ENCODE data around the gene FERMT3. TPM values are rescaled to one million over a fixed set of nuclear protein-coding genes. Genes with fewer than 3 reads are reported as not detected.
A peak's percentile ranks its signal among the peaks of the same experiment; 100 is the strongest.

The FERMT3 gene
- total and polyA plus RNA-seq, 2 of the 13 experiments (the other 11 are each of a cell fraction or from before 2014, with no cell fraction given): 0.29 TPM; not detected in 1

DNA sequence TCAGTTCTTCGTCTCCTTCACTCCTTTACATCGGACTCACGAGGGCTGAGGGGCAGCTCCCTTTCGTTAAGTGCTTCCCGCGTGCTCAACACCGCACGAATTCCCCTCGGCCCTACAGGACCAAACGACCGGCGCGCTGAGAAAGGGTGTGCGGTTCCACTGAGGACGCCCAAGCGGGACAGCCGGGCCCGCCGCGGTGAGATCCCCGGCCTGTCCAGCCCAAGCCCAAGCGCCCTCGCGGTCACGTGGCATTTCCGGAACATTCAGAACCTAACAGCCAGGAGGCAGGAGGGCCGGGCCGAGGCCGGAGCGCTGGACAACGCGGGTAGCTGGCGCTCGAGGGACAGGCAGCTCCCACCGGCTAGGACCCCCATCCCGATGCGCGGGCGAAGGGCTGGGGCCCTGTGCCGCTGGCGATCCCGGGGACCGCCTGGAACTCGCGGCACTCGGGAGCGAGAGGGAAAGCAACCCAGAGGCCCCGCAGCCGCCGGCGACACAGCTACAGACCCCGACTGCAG lies 21.3 kb upstream of the FERMT3 start (continued):
- TF ChIP-seq, protein P1, sequence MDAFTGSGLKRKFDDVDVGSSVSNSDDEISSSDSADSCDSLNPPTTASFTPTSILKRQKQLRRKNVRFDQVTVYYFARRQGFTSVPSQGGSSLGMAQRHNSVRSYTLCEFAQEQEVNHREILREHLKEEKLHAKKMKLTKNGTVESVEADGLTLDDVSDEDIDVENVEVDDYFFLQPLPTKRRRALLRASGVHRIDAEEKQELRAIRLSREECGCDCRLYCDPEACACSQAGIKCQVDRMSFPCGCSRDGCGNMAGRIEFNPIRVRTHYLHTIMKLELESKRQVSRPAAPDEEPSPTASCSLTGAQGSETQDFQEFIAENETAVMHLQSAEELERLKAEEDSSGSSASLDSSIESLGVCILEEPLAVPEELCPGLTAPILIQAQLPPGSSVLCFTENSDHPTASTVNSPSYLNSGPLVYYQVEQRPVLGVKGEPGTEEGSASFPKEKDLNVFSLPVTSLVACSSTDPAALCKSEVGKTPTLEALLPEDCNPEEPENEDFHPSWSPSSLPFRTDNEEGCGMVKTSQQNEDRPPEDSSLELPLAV (CRISPR knock-in tag; conservative IDR thresholded peaks at IDR 0.05; ENCODE audit: low read depth): no peak; the same call in 1 of the 2 replicates
- TF ChIP-seq ZNF709 (CRISPR knock-in tag; IDR thresholded peaks at IDR 0.05): peak; percentile 95
- TF ChIP-seq MED1 (CRISPR knock-in tag; IDR thresholded peaks at IDR 0.05): peak; percentile 78
- TF ChIP-seq ZFP62 (CRISPR knock-in tag; IDR thresholded peaks at IDR 0.05): no peak
- 0 out of 2 replicates have a peak, but pooled peaks have one; percentile 34 for TF ChIP-seq ZFP1 (CRISPR knock-in tag; IDR thresholded peaks at IDR 0.05)
- TF ChIP-seq MXI1 (IDR thresholded peaks at IDR 0.05; ENCODE audit: borderline replicate concordance, low read depth, low read length): peak; percentile 64; the same call in 1 of the 3 replicates
- TF ChIP-seq ZBTB20 (CRISPR knock-in tag; IDR thresholded peaks at IDR 0.05; ENCODE audit: borderline replicate concordance, low read depth): peak; percentile 79; the same call in 1 of the 2 replicates
- TF ChIP-seq RFXANK (CRISPR knock-in tag; IDR thresholded peaks at IDR 0.05): no peak
- no peak for TF ChIP-seq ZNF367 (CRISPR knock-in tag; IDR thresholded peaks at IDR 0.05; ENCODE audit: borderline replicate concordance)
- TF ChIP-seq RNF2 (conservative IDR thresholded peaks at IDR 0.05; ENCODE audit: low read depth): peak; percentile 98
- TF ChIP-seq, protein P2, sequence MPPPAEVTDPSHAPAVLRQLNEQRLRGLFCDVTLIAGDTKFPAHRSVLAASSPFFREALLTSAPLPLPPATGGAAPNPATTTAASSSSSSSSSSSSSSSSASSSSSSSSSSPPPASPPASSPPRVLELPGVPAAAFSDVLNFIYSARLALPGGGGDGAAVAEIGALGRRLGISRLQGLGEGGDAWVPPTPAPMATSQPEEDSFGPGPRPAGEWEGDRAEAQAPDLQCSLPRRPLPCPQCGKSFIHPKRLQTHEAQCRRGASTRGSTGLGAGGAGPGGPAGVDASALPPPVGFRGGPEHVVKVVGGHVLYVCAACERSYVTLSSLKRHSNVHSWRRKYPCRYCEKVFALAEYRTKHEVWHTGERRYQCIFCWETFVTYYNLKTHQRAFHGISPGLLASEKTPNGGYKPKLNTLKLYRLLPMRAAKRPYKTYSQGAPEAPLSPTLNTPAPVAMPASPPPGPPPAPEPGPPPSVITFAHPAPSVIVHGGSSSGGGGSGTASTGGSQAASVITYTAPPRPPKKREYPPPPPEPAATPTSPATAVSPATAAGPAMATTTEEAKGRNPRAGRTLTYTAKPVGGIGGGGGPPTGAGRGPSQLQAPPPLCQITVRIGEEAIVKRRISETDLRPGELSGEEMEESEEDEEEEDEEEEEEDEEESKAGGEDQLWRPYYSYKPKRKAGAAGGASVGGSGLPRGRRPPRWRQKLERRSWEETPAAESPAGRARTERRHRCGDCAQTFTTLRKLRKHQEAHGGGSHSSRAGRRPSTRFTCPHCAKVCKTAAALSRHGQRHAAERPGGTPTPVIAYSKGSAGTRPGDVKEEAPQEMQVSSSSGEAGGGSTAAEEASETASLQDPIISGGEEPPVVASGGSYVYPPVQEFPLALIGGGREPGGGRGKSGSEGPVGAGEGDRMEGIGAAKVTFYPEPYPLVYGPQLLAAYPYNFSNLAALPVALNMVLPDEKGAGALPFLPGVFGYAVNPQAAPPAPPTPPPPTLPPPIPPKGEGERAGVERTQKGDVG (CRISPR knock-in tag; IDR thresholded peaks at IDR 0.05; ENCODE audit: borderline replicate concordance): peak; percentile 92
- peak; percentile 94 for TF ChIP-seq ZNF607 (CRISPR knock-in tag; IDR thresholded peaks at IDR 0.05; ENCODE audit: borderline replicate concordance)
- TF ChIP-seq, protein P3, sequence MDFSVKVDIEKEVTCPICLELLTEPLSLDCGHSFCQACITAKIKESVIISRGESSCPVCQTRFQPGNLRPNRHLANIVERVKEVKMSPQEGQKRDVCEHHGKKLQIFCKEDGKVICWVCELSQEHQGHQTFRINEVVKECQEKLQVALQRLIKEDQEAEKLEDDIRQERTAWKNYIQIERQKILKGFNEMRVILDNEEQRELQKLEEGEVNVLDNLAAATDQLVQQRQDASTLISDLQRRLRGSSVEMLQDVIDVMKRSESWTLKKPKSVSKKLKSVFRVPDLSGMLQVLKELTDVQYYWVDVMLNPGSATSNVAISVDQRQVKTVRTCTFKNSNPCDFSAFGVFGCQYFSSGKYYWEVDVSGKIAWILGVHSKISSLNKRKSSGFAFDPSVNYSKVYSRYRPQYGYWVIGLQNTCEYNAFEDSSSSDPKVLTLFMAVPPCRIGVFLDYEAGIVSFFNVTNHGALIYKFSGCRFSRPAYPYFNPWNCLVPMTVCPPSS (IDR thresholded peaks at IDR 0.05): no peak
- TF ChIP-seq, protein P4, sequence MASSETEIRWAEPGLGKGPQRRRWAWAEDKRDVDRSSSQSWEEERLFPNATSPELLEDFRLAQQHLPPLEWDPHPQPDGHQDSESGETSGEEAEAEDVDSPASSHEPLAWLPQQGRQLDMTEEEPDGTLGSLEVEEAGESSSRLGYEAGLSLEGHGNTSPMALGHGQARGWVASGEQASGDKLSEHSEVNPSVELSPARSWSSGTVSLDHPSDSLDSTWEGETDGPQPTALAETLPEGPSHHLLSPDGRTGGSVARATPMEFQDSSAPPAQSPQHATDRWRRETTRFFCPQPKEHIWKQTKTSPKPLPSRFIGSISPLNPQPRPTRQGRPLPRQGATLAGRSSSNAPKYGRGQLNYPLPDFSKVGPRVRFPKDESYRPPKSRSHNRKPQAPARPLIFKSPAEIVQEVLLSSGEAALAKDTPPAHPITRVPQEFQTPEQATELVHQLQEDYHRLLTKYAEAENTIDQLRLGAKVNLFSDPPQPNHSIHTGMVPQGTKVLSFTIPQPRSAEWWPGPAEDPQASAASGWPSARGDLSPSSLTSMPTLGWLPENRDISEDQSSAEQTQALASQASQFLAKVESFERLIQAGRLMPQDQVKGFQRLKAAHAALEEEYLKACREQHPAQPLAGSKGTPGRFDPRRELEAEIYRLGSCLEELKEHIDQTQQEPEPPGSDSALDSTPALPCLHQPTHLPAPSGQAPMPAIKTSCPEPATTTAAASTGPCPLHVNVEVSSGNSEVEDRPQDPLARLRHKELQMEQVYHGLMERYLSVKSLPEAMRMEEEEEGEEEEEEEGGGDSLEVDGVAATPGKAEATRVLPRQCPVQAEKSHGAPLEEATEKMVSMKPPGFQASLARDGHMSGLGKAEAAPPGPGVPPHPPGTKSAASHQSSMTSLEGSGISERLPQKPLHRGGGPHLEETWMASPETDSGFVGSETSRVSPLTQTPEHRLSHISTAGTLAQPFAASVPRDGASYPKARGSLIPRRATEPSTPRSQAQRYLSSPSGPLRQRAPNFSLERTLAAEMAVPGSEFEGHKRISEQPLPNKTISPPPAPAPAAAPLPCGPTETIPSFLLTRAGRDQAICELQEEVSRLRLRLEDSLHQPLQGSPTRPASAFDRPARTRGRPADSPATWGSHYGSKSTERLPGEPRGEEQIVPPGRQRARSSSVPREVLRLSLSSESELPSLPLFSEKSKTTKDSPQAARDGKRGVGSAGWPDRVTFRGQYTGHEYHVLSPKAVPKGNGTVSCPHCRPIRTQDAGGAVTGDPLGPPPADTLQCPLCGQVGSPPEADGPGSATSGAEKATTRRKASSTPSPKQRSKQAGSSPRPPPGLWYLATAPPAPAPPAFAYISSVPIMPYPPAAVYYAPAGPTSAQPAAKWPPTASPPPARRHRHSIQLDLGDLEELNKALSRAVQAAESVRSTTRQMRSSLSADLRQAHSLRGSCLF (CRISPR knock-in tag; IDR thresholded peaks at IDR 0.05; ENCODE audit: borderline replicate concordance): 0 out of 2 replicates have a peak, but pooled peaks have one; percentile 42
- peak; percentile 93 for TF ChIP-seq ZNF33A (CRISPR knock-in tag; IDR thresholded peaks at IDR 0.05; ENCODE audit: borderline replicate concordance)
- TF ChIP-seq, protein P5, sequence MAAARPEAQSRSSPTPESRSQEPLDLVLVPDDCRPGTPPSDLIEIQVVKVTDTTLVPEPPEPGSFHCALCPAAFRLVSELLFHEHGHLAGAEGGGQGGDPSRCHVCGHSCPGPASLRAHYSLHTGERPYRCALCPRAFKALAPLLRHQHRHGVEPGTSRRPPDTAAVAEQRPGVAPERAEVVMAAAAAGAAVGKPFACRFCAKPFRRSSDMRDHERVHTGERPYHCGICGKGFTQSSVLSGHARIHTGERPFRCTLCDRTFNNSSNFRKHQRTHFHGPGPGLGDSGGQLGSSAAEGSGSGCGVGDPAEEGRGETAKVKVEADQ (CRISPR knock-in tag; IDR thresholded peaks at IDR 0.05; ENCODE audit: borderline replicate concordance): peak; percentile 98
- peak; percentile 99 for TF ChIP-seq ZNF224 (CRISPR knock-in tag; IDR thresholded peaks at IDR 0.05)
- peak; percentile 93 for TF ChIP-seq ZNF552 (CRISPR knock-in tag; IDR thresholded peaks at IDR 0.05; ENCODE audit: borderline replicate concordance)
